Measurements from ENCODE around the gene THOC7. TPM values are rescaled to one million over a fixed set of nuclear protein-coding genes. Genes with fewer than 3 reads are reported as not detected.

The THOC7 gene
- total RNA-seq, 1 experiment from 2014 or later = 77.7 TPM

DNA sequence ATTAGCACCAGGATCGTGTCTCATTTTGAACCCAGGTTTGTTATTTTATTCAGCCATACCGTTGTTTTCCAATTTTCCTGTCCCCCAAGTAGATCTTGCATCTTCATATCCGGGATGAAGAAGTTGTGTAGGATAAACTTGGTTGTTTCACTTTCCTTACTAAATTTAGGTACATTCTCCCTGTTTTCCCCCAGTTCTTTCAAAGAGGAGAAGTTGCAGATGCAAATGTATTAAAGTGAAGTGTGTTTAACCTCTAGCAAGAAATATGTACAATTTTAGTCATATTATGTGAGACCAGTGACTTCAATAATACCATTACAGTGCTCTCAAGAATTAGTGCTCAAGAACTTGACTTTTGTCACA, 1.3 kb upstream of the THOC7 start:
- Mint-ChIP-seq H3K4me1 (ENCODE audit: low read depth, unreplicated experiment) (peaks cover 30% of the 10 kb centered on the region), H3K27ac (ENCODE audit: unreplicated experiment) (peak overlapping the region; percentile 76), H3K36me3 (ENCODE audit: insufficient read depth, unreplicated experiment) (peaks cover 27% of the 10 kb centered on the region), H3K9me3 (ENCODE audit: low read depth, unreplicated experiment) (no peaks in the 10 kb centered on the region), H3K4me3 (ENCODE audit: low read depth, unreplicated experiment) (peak overlapping the region; percentile 78), H3K27me3 (ENCODE audit: unreplicated experiment) (no peaks in the 10 kb centered on the region)
- TF ChIP-seq, protein P1, sequence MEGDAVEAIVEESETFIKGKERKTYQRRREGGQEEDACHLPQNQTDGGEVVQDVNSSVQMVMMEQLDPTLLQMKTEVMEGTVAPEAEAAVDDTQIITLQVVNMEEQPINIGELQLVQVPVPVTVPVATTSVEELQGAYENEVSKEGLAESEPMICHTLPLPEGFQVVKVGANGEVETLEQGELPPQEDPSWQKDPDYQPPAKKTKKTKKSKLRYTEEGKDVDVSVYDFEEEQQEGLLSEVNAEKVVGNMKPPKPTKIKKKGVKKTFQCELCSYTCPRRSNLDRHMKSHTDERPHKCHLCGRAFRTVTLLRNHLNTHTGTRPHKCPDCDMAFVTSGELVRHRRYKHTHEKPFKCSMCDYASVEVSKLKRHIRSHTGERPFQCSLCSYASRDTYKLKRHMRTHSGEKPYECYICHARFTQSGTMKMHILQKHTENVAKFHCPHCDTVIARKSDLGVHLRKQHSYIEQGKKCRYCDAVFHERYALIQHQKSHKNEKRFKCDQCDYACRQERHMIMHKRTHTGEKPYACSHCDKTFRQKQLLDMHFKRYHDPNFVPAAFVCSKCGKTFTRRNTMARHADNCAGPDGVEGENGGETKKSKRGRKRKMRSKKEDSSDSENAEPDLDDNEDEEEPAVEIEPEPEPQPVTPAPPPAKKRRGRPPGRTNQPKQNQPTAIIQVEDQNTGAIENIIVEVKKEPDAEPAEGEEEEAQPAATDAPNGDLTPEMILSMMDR (IDR thresholded peaks at IDR 0.05; ENCODE audit: unreplicated experiment) = no peak
- TSS peak; percentile 58 for BruUV-seq (replicated peaks)
- intact Hi-C loops (cut with micrococcal nuclease; ENCODE audit: unreplicated experiment) = loop anchor here (5.0 to 10.0 kb wide), 2 partner anchors 47 to 100 kb away; partner anchors contain the start of gene SCAANT1
- DNase-seq = no peak
- CTCF ChIA-PET = no interaction called here

DNA sequence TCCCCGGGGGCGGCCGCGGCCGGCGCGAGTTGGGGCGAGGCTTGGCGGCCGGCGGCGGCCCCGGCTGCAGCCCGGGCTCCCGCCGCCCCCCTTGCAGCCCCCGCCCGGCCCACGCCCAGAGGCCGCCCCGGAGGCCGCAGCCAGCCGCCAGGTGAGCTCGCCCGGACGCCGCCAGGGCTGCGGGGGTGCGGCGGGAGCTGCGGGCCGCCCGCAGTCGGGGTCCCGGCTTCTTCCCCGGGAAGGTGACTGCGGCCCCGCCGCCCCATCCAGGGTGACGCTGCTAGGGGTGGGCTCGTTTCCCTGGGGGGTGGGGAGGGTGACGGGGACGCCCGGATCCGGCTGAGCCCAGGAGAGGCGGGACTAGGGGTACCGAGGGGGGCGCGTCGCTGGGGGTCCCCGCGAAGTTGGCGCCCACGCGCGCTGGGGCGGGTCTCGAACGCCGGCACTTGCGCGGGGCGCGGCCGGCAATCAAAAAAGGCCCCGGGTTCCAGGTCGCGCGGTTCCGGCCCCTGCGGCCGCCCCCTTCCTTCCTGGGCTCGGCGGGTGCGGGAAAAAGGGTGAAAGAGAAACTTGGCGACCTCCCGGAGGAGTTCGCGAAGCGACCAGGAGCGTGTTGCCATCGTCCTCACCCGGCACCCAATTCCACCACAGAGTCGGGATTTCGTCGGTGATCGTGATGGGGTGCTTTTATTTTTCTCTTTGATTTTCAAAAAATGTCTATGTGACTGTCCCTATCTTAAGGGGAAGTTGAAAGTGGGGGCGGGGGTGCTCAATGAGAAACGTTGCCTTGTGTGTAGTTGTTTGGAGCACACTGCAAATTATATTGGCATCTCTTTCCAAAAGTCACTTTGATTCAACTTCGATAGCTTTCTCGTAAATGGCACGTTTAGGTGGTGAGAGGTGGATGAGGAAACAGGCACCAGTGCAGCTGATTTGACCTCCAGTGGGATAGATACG, 681 bp upstream of the THOC7 start:
- CTCF ChIA-PET = interaction anchor here (0.6 kb wide), 1 partner anchor 43 kb away, joined by 3 read pairs; no protein-coding TSS in a partner anchor
- Mint-ChIP-seq H3K27ac (ENCODE audit: unreplicated experiment) (peak overlapping the region; percentile 76), H3K27me3 (ENCODE audit: unreplicated experiment) (no peaks in the 10 kb centered on the region), H3K4me3 (ENCODE audit: low read depth, unreplicated experiment) (peak overlapping the region; percentile 78), H3K9me3 (ENCODE audit: low read depth, unreplicated experiment) (no peaks in the 10 kb centered on the region), H3K36me3 (ENCODE audit: insufficient read depth, unreplicated experiment) (peaks cover 27% of the 10 kb centered on the region), H3K4me1 (ENCODE audit: low read depth, unreplicated experiment) (peaks cover 36% of the 10 kb centered on the region)
- intact Hi-C loops (cut with micrococcal nuclease; ENCODE audit: unreplicated experiment) = loop anchor here (10.0 kb wide), 1 partner anchor 101 kb away; no protein-coding TSS in a partner anchor
- peak; percentile 41 for DNase-seq
- no TSS peak for BruUV-seq (replicated peaks)
- TF ChIP-seq, protein P1 (IDR thresholded peaks at IDR 0.05; ENCODE audit: unreplicated experiment) = no peak

DNA sequence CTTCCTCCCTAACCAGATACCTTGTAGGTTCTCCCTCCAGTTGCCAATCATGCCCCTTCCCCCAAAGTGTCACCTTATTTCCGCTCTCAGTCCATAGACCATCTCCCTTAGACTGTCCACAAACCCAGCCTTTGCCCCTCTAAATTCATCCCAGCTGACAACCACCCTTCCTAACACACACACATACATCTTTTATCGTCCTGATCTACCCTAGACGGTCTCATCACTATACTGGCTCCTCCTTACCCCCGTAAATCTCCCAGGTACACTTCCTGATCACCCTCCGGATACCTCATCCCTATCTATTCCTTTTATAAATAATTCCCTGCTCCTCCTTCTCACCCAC, 828 bp downstream of the THOC7 start:
- no TSS peak for BruUV-seq (replicated peaks)
- H3K27ac Mint-ChIP-seq (ENCODE audit: unreplicated experiment) = peak overlapping the region; percentile 59
- intact Hi-C loops (cut with micrococcal nuclease; ENCODE audit: unreplicated experiment) = loop anchor here (10.0 kb wide), 1 partner anchor 102 kb away; no protein-coding TSS in a partner anchor
- H3K4me3 Mint-ChIP-seq (ENCODE audit: low read depth, unreplicated experiment) = peak overlapping the region; percentile 78
- DNase-seq = no peak
- TF ChIP-seq, protein P1 (IDR thresholded peaks at IDR 0.05; ENCODE audit: unreplicated experiment) = no peak
- H3K9me3 Mint-ChIP-seq (ENCODE audit: low read depth, unreplicated experiment) = no peaks in the 10 kb centered on the region
- no peaks in the 10 kb centered on the region for H3K27me3 Mint-ChIP-seq (ENCODE audit: unreplicated experiment)
- peaks cover 42% of the 10 kb centered on the region for H3K4me1 Mint-ChIP-seq (ENCODE audit: low read depth, unreplicated experiment)
- H3K36me3 Mint-ChIP-seq (ENCODE audit: insufficient read depth, unreplicated experiment) = peaks cover 27% of the 10 kb centered on the region
- CTCF ChIA-PET = no interaction called here

DNA sequence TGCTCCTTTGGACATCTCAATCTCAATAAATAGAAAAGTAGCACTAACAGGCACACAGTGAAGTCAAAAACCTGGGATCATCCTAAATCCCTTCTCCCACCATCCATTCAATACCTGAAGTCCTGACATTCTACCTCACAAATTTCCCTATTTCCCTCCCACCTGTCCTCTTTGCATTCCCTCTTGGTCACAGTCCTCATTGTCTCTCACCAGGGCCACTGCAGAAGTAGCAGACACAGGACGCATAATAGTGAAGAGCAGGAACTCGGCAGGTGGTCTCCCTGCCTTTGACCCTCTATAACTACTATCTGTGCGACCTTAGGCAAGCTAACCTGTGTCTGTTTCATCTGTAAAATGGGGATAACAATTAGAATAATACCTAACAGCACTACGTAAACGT, 2.3 kb downstream of the THOC7 start:
- TF ChIP-seq, protein P1 (IDR thresholded peaks at IDR 0.05; ENCODE audit: unreplicated experiment) = no peak
- BruUV-seq (replicated peaks) = no TSS peak
- Mint-ChIP-seq H3K4me1 (ENCODE audit: low read depth, unreplicated experiment) (peaks cover 42% of the 10 kb centered on the region), H3K4me3 (ENCODE audit: low read depth, unreplicated experiment) (no peak overlapping the region), H3K9me3 (ENCODE audit: low read depth, unreplicated experiment) (no peaks in the 10 kb centered on the region), H3K36me3 (ENCODE audit: insufficient read depth, unreplicated experiment) (peaks cover 27% of the 10 kb centered on the region), H3K27ac (ENCODE audit: unreplicated experiment) (no peak overlapping the region), H3K27me3 (ENCODE audit: unreplicated experiment) (no peaks in the 10 kb centered on the region)
- intact Hi-C loops (cut with micrococcal nuclease; ENCODE audit: unreplicated experiment) = loop anchor here (10.0 kb wide), 1 partner anchor 103 kb away; no protein-coding TSS in a partner anchor
- CTCF ChIA-PET = no interaction called here
- no peak for DNase-seq

Measured in Calu3 (cell line).